GM12878 (cell line): ENCODE data around the gene ODC1. TPM values are rescaled to one million over a fixed set of nuclear protein-coding genes. Genes with fewer than 3 reads are reported as not detected.
A peak's percentile ranks its signal among the peaks of the same experiment; 100 is the strongest.

Source experiments
- ATAC-seq: fragments of 200-7000 bp; cut with Tn5 transposase; 3 replicates; pipeline ENCODE4 v1.9.1; 2020; ENCODE audit warnings: mild to moderate bottlenecking, moderate library complexity
- BruUV-seq: library from RNA; stranded (reverse); fragments of 400-500 nt; replicated peaks from 2 replicates; lab custom pipeline; 2021; lab: Mats Ljungman, UMichigan
- CTCF ChIA-PET: fragments of 300-600 bp; sonication (Branson Sonifier 250); formaldehyde crosslinking; extraction: SDS; loops from one replicate; lab custom pipeline; 2021; ENCODE audit warnings: inconsistent platforms; lab: Yijun Ruan, JAX
- POLR2A ChIA-PET: fragments of 350-600 bp; formaldehyde crosslinking; extraction: SDS; loops from one replicate; lab custom pipeline; 2021; ENCODE audit warnings: inconsistent platforms; lab: Charles Lee
- RAD21 ChIA-PET: fragments of 300-600 bp; sonication (Branson Sonifier 250); formaldehyde crosslinking; loops from one replicate; lab custom pipeline; 2023; ENCODE audit warnings: antibody characterized with exemption; ENCODE audit not compliant: unreplicated experiment; lab: Charles Lee
- SMC1A ChIA-PET: fragments of 300-600 bp; sonication (Branson Sonifier 250); formaldehyde crosslinking; loops from one replicate; lab custom pipeline; 2023; ENCODE audit not compliant: unreplicated experiment, uncharacterized antibody; lab: Charles Lee
- DNase-seq: peaks from one replicate; pipeline ENCODE4 v3.0.0-alpha.2; 2011; ENCODE audit warnings: low read depth, low spot score
- FAIRE-seq: peaks from 3 replicates; lab custom pipeline; 2011; peaks lifted over from hg19 to GRCh38; lab: Jason Lieb, UNC
- H2AFZ ChIP-seq: 2 replicates; pipeline ENCODE4 v1.6.0; 2011; ENCODE audit warnings: low read depth, low read length, control low read depth; ENCODE audit not compliant: control insufficient read depth
- H3K27ac ChIP-seq: 2 replicates; pipeline ENCODE4 v1.5.1; 2011; ENCODE audit warnings: control low read depth; ENCODE audit not compliant: control insufficient read depth, insufficient read depth
- H3K27me3 ChIP-seq, 2 experiments: replicated peaks in 1 of 2; 2 replicates each; pipeline versions ENCODE4 v1.6.0 to v1.6.1; 2011; ENCODE audit warnings: low read length in 1 of 2; ENCODE audit not compliant: control insufficient read depth in 2 of 2, insufficient read depth in 2 of 2
- H3K36me3 ChIP-seq, 2 experiments: 2 replicates each; pipeline ENCODE4 v1.5.1; 2011; ENCODE audit warnings: low read length in 1 of 2; ENCODE audit not compliant: control insufficient read depth in 2 of 2, insufficient read depth in 2 of 2
- H3K4me1 ChIP-seq: 2 replicates; pipeline ENCODE4 v1.6.1; 2011; ENCODE audit warnings: mild to moderate bottlenecking, low read length, moderate library complexity, mixed read lengths; ENCODE audit not compliant: control insufficient read depth, insufficient read depth
- H3K4me2 ChIP-seq: 2 replicates; pipeline ENCODE4 v1.6.0; 2011; ENCODE audit warnings: control low read depth; ENCODE audit not compliant: control insufficient read depth, insufficient read depth
- H3K4me3 ChIP-seq: fragments of 200-600 bp; sonication (generic); 2 replicates; pipeline ENCODE4 v1.5.1; 2016
- H3K79me2 ChIP-seq: 2 replicates; pipeline ENCODE4 v1.6.0; 2011; ENCODE audit warnings: low read length; ENCODE audit not compliant: control insufficient read depth, insufficient read depth
- H3K9ac ChIP-seq: 2 replicates; pipeline ENCODE4 v1.8.0; 2011; ENCODE audit warnings: low read length, control low read depth, mixed read lengths; ENCODE audit not compliant: control insufficient read depth, insufficient read depth
- H3K9me3 ChIP-seq: replicated peaks from 3 replicates; pipeline ENCODE4 v1.5.1; 2011; ENCODE audit warnings: mild to moderate bottlenecking, low read length; ENCODE audit not compliant: control insufficient read depth, insufficient read depth
- H4K20me1 ChIP-seq: 2 replicates; pipeline ENCODE4 v1.6.0; 2011; ENCODE audit not compliant: control insufficient read depth, insufficient read depth
- ASH2L ChIP-seq: fragments of 300-600, 200-600 bp; sonication (generic); IDR thresholded peaks from 2 replicates; pipeline ENCODE4 v1.6.1; 2017; ENCODE audit warnings: low read depth, mild to moderate bottlenecking, borderline replicate concordance
- BMI1 ChIP-seq: fragments of 450-650 bp; IDR thresholded peaks from 2 replicates; pipeline ENCODE4 v1.6.1; 2016; ENCODE audit warnings: mild to moderate bottlenecking, moderate library complexity, borderline replicate concordance
- CBX5 ChIP-seq: sonication (generic); IDR thresholded peaks from 2 replicates; pipeline ENCODE4 v1.6.1; 2016; ENCODE audit warnings: low read depth, moderate library complexity, mild to moderate bottlenecking, inconsistent platforms
- FOXM1 ChIP-seq: IDR thresholded peaks from 2 replicates; pipeline ENCODE4 v1.6.1; 2012; ENCODE audit warnings: low read depth, mild to moderate bottlenecking, inconsistent platforms, low read length, moderate library complexity
- JUNB ChIP-seq: IDR thresholded peaks from 2 replicates; pipeline ENCODE4 v1.6.1; 2016; ENCODE audit warnings: antibody characterized with exemption, mild to moderate bottlenecking
- MYC ChIP-seq: IDR thresholded peaks from 2 replicates; pipeline ENCODE4 v1.6.1; 2011; ENCODE audit warnings: mild to moderate bottlenecking, low read length, moderate library complexity, inconsistent platforms; ENCODE audit not compliant: insufficient read depth, insufficient replicate concordance, insufficient read length, severe bottlenecking
- NFXL1 ChIP-seq: fragments of 450-650 bp; IDR thresholded peaks from 2 replicates; pipeline ENCODE4 v1.6.1; 2017; ENCODE audit warnings: antibody characterized with exemption, mild to moderate bottlenecking, borderline replicate concordance
- RFX5 ChIP-seq: IDR thresholded peaks from 2 replicates; pipeline ENCODE4 v1.6.1; 2011; ENCODE audit warnings: low read depth, low read length, improper control_type of control experiment
- SMC3 ChIP-seq: IDR thresholded peaks from 2 replicates; pipeline ENCODE4 v1.6.1; 2011; ENCODE audit warnings: low read length, improper control_type of control experiment, borderline replicate concordance
- TCF7 ChIP-seq: IDR thresholded peaks from 2 replicates; pipeline ENCODE4 v1.6.1; 2014; ENCODE audit warnings: antibody characterized with exemption, borderline replicate concordance
- YY1 ChIP-seq: IDR thresholded peaks from 2 replicates; pipeline ENCODE4 v1.6.1; 2011; ENCODE audit warnings: low read depth, mild to moderate bottlenecking, low read length
- ZNF274 ChIP-seq: IDR thresholded peaks from one replicate; pipeline ENCODE4 v1.8.0; 2011; ENCODE audit not compliant: insufficient read length, insufficient read depth
- WGBS: methylation state at CpG from one replicate; pipeline ENCODE4 v1.1.6; 2016; ENCODE audit warnings: low lambda C conversion rate; ENCODE audit not compliant: insufficient replicate concordance, insufficient coverage; ENCODE audit errors: missing lambda C conversion rate; 5-methylcytosine and 5-hydroxymethylcytosine counted together
- in situ Hi-C: fragments of 300-500 bp; cut with MboI; formaldehyde crosslinking; loops from 9 replicates; pipeline ENCODE4 v1.14.3; 2018; ENCODE audit warnings: mixed read lengths
- intact Hi-C: fragments of 100-400 bp; cut with micrococcal nuclease; formaldehyde crosslinking; loops from one replicate; pipeline ENCODE4 v1.14.2; 2022; ENCODE audit not compliant: unreplicated experiment
- polyA plus RNA-seq, 11 experiments: library from polyadenylated mRNA; depleted of rRNA in 4 of 11; unstranded in 6 of 11; stranded (reverse) in 5 of 11; fragments of >200 nt; fragmentation: Nextera tagmentation in 4 of 11; fragmentation: Illumina TruSeq in 1 of 11; extraction: Ambion mirVana in 4 of 11; extraction: Trizol in 1 of 11; gene quantifications; 1 replicate in 1 of 11; 2 replicates in 10 of 11; pipeline versions ENCODE4 v1.2.1 to v1.2.3, GENCODE V29; 2011 to 2016; ENCODE audit warnings: inconsistent platforms in 2 of 11, missing spikeins in 2 of 11, low read depth in 1 of 11
- total RNA-seq, 4 experiments: library from RNA; depleted of rRNA in 3 of 4; stranded (reverse); fragments of >200 nt in 3 of 4; fragmentation: Illumina TruSeq in 1 of 4; extraction: Trizol in 1 of 4; gene quantifications; 2 replicates each; pipeline versions ENCODE4 v1.2.1 to v1.2.3, GENCODE V29; 2013 to 2021
- TF ChIP-seq, protein P1 (sequence below): fragments of 450-650 bp; IDR thresholded peaks from 2 replicates; pipeline ENCODE4 v1.6.1; 2017; ENCODE audit warnings: mild to moderate bottlenecking, moderate library complexity
- TF ChIP-seq, protein P2 (sequence below): IDR thresholded peaks from 2 replicates; pipeline ENCODE4 v1.6.1; 2011; ENCODE audit warnings: borderline replicate concordance, low read depth, mild to moderate bottlenecking, moderate library complexity, mixed read lengths, low read length; ENCODE audit not compliant: insufficient read depth; ENCODE audit errors: extremely low read length

Gene ODC1
- total and polyA plus RNA-seq, 10 of the 15 experiments (the other 5 are each of a cell fraction or from before 2014, with no cell fraction given): 68.5 to 441 (median 340) TPM

DNA sequence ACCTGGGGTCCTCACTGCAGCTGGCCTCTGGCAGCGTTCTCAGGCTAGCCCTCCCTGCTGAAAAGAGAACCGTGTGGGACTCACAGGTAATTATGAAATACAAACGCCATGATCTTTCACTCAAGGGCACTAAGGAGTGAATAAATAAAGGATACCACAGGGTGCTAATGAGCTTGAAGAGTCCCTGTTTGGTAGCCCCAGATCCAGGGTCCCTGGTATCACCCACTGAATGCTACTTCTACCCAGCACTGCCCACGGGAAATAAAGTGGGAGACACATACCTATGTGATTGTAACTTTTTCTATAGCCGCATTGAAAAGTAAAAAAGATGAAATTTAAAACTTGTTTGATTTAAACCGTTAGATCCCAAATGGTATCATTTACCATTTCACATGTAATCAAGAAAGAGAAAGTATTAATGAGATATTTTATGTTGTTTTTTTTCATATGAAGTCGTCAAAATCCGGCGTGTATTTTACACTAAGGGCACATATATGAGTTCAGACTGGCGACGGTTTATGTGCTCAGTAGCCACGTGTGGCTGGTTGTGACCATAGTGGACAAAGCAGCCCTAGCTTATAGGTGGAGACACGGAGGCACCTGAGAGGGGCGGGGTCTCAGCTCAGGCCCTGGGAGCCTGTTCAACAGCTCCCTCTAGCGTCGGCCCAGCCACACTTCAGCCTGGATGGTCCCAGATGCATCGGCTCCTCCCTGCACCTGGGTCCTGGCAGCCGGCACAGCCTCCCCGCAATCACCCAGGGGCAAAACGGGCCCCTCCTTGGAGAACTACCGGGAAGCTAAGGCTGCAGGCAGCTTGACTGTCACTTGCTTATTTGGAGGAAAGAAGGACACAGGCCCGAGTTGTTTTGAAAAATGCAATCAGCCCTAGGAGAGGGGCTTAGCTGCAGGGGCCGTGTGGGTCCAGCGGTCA lies 39.2 kb downstream of the ODC1 start:
- peak overlapping the region; percentile 58; the same call in 1 of the 2 replicates for H3K4me3 ChIP-seq
- RAD21 ChIA-PET: interaction anchor here (0.6 to 6.5 kb wide), 63 partner anchors 9 to 424 kb away, joined by 3 to 181 read pairs (median 5); partner anchors contain the start of genes CYS1, HPCAL1, ODC1 and RRM2
- 12% methylated on average over 24 of the region's 24 CpGs for WGBS
- TF ChIP-seq YY1: peak; percentile 59; the same call in 1 of the 2 replicates
- TF ChIP-seq, protein P1, sequence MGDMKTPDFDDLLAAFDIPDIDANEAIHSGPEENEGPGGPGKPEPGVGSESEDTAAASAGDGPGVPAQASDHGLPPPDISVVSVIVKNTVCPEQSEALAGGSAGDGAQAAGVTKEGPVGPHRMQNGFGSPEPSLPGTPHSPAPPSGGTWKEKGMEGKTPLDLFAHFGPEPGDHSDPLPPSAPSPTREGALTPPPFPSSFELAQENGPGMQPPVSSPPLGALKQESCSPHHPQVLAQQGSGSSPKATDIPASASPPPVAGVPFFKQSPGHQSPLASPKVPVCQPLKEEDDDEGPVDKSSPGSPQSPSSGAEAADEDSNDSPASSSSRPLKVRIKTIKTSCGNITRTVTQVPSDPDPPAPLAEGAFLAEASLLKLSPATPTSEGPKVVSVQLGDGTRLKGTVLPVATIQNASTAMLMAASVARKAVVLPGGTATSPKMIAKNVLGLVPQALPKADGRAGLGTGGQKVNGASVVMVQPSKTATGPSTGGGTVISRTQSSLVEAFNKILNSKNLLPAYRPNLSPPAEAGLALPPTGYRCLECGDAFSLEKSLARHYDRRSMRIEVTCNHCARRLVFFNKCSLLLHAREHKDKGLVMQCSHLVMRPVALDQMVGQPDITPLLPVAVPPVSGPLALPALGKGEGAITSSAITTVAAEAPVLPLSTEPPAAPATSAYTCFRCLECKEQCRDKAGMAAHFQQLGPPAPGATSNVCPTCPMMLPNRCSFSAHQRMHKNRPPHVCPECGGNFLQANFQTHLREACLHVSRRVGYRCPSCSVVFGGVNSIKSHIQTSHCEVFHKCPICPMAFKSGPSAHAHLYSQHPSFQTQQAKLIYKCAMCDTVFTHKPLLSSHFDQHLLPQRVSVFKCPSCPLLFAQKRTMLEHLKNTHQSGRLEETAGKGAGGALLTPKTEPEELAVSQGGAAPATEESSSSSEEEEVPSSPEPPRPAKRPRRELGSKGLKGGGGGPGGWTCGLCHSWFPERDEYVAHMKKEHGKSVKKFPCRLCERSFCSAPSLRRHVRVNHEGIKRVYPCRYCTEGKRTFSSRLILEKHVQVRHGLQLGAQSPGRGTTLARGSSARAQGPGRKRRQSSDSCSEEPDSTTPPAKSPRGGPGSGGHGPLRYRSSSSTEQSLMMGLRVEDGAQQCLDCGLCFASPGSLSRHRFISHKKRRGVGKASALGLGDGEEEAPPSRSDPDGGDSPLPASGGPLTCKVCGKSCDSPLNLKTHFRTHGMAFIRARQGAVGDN: peak; percentile 86
- no peak for TF ChIP-seq TCF7
- TF ChIP-seq, protein P2, sequence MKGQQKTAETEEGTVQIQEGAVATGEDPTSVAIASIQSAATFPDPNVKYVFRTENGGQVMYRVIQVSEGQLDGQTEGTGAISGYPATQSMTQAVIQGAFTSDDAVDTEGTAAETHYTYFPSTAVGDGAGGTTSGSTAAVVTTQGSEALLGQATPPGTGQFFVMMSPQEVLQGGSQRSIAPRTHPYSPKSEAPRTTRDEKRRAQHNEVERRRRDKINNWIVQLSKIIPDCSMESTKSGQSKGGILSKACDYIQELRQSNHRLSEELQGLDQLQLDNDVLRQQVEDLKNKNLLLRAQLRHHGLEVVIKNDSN: no peak
- TF ChIP-seq RFX5: 0 out of 2 replicates have a peak, but pooled peaks have one; percentile 45
- TF ChIP-seq FOXM1: no peak
- no peak for TF ChIP-seq BMI1
- no peak for TF ChIP-seq ASH2L
- TF ChIP-seq SMC3: peak; percentile 82
- TF ChIP-seq JUNB: no peak
- no peak for TF ChIP-seq NFXL1
- 0 out of 2 replicates have a peak, but pooled peaks have one; percentile 13 for TF ChIP-seq CBX5
- TF ChIP-seq ZNF274: no peak
- TF ChIP-seq MYC: no peak

More for the DNA sequence above, 39.2 kb downstream of the ODC1 start:
- intact Hi-C loops (loop anchor here (1.0 to 2.0 kb wide), 6 partner anchors 26 to 336 kb away; partner anchors contain the start of gene HPCAL1), in situ Hi-C loops (no loop called here)
- Histone ChIP-seq H3K27me3 (no peaks in the 10 kb centered on the region), H2AFZ (peak overlapping the region; percentile 40), H4K20me1 (no peaks in the 10 kb centered on the region), H3K79me2 (no peaks in the 10 kb centered on the region), H3K36me3 (no peaks in the 10 kb centered on the region; a peak in 1 of 4 replicates), H3K27ac (peak overlapping the region; percentile 84), H3K9me3 (peaks cover 3% of the 10 kb centered on the region; the same call in 2 of the 3 replicates), H3K9ac (peak overlapping the region; percentile 42; the same call in 1 of the 2 replicates), H3K4me1 (peaks cover 44% of the 10 kb centered on the region), H3K4me2 (peak overlapping the region; percentile 98)
- BruUV-seq: no TSS peak
- FAIRE-seq: peak; percentile 35
- ChIA-PET POLR2A (interaction anchor here (0.5 to 5.1 kb wide), 24 partner anchors 8 to 1055 kb away, joined by 3 to 77 read pairs (median 4); partner anchors contain the start of genes HPCAL1 and ODC1), SMC1A (interaction anchor here (0.7 to 7.6 kb wide), 53 partner anchors 8 to 562 kb away, joined by 3 to 112 read pairs (median 6); partner anchors contain the start of genes HPCAL1, ODC1 and RRM2), CTCF (interaction anchor here (0.6 to 7.9 kb wide), 74 partner anchors 8 to 566 kb away, joined by 3 to 166 read pairs (median 5); partner anchors contain the start of genes CYS1, HPCAL1, ODC1 and RRM2)
- ATAC-seq: peak; percentile 84
- DNase-seq: peak; percentile 71
